ENCODE results near the gene HEATR9. TPM values are rescaled to one million over a fixed set of nuclear protein-coding genes. Genes with fewer than 3 reads are reported as not detected.

HEATR9 gene
- total RNA-seq, 4 donors from 2014 or later = not detected

DNA sequence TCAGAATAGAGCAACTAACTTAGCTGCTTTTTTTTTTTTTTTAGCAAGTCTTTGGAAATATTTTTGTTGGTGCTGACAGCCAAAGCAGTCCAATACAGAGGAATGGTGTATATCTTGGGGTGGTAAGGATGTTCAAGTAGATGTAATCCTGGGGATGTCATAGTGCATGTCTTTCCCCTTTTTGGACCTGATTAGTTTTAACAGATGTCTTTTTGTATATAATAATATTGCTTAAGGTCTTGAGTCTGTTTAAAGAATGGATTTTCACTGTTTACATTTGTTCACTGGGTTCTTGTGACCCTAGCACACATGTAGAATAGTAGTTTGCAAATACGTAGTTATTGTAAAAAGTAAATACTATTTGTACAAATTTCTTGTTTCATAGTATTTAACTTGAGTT, 51.5 kb downstream of the HEATR9 start:
- TF ChIP-seq CTCF (IDR thresholded peaks at IDR 0.05; ENCODE audit: low read depth) = no peak

- no peak for TF ChIP-seq CTCF (IDR thresholded peaks at IDR 0.05; ENCODE audit: low read depth)
Observed at GRCh38 chr17:35816723-35817122, 52.0 kb downstream of the HEATR9 start.

- TF ChIP-seq CTCF (IDR thresholded peaks at IDR 0.05; ENCODE audit: low read depth) = no peak
Observed at GRCh38 chr17:35812456-35812855, 56.2 kb downstream of the HEATR9 start.

DNA sequence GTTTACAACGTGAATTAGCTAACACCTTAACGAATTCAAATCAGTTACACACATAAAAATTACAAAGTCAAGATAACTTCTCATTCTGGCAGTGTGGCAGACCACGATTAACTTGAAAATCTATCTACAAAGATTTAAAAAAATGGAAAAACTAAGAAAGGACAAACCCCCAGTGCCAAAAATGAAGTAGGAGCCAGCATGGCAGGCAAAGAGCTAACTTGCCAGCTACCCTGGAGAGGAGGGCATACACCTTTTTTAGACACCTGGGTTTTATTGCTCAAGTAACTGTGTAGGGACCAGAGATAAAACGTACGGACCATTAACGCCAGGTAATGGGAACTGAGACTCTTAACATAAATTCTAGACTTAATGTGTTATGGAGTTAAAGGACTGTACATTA, 56.9 kb downstream of the HEATR9 start:
- no peak for TF ChIP-seq CTCF (IDR thresholded peaks at IDR 0.05; ENCODE audit: low read depth)

DNA sequence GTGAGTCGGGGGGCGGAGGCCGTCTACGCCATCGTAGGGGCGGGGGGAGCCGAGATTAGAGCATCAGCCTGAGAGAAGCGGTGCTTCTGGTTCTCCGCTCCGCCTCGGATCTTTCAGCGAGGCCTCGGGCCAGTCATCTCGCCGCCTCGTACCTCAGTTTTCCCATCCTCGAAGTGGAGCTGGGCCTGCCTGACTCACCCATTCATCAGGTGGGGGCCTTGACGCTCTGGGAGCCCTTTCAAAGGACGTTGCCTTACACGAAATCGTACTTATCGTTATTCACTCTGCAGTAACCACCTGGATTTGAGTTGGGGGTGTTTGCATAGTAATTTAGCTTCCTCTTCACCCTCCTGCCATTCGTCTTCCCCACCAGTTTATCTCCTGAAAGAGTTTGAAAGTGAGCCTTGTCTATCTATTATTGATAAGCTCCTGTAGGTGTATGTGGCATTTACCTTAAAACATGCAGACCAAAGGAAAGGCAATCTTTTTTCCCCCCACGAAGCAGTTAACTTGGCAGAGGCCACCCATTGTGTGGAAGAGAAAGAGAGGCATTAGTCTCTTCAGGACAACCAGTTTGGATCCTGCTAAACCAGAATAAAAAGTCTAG, 58.7 kb downstream of the HEATR9 start:
- TF ChIP-seq CTCF (IDR thresholded peaks at IDR 0.05; ENCODE audit: low read depth) = no peak

DNA sequence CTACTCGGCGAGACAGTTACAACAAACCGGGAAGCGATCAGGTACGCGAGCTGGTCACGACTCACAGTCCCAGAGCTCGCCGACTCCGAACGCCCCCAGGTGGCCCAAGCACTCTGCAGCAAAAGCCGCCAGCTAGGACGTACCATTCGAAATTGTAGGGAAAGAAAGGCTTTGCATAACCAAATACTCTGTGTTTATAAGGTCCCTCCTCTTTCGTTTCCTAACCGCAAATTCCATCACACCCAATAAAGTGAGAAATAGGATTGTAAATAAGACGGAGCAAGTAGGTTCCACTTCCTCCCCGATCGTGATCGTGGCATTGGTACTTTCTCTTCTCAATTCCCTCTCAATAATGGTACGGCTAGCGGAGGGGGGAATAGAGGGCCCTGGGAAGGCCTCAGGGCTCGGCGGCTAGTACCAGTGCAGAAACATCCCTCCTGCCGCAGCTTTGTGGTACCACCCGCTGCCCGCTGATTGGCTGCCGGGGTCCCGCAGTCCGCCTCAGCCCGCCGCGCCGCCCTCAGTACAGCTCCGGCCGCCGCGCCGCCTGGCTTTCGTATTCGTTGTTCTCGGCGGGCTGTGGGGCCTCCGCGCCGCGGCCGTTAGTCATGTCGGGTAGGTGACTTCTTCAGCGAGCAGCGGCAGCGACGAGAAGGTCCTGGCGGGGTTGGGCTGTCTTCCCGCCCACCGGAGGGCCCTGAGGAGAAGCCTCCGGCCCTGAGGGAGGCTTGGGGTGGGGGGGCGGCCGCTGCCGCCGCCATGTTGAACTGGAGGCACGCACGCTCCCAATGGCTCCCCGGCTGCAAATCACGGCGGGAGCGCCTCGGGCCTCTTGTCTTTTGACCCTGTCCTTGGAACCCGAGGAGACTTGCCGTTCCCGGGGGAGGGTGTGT, 59.5 kb downstream of the HEATR9 start, which contains the start of gene TAF15:
Gene TAF15, plus strand, starts transcription at position 523 of the 893 bp plus-strand sequence. Its CDS starts 86 bp downstream, at position 609.
- TF ChIP-seq CTCF (IDR thresholded peaks at IDR 0.05; ENCODE audit: low read depth) = no peak

DNA sequence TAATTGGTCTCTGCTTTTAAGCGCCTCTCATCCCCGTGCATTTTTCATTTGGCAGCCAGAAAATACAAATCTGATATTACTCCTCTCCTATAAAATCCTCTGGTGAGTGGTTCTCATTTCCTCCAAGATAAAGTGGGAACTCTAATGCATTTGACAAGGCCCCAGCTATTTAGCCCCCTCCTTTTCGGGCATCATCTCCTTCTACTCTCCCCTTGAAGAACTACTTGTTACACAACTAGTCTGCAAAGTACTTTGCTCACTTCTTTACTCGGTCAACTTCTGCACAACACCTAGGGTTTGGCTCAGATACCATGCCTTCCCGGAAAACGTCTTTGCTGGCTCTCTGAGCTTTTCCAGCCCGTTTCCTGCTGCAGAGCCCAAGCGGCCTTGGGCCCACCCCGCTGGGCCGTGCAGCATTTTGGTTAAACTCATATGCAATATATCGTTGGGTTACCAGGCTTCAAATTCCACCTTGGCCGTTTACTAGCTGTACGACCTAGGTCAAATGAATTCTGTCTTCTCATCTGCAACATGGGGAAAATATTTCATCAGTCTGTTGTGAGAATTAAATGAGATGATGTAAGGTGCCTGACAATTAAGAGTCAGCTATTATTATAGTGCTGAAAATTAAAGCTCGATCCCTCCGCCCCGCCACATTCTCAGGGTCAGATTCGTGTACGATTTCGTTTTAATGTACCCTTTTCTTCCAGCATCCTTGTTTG, 60.3 kb downstream of the HEATR9 start:
- no peak for TF ChIP-seq CTCF (IDR thresholded peaks at IDR 0.05; ENCODE audit: low read depth)

All from subcutaneous adipose tissue (tissue), 4 donors.